ENCODE results near the gene RAB34. TPM values are rescaled to one million over a fixed set of nuclear protein-coding genes. Genes with fewer than 3 reads are reported as not detected.

RAB34 gene
- total RNA-seq, 2 donors from 2014 or later, result 165 to 181 TPM

DNA sequence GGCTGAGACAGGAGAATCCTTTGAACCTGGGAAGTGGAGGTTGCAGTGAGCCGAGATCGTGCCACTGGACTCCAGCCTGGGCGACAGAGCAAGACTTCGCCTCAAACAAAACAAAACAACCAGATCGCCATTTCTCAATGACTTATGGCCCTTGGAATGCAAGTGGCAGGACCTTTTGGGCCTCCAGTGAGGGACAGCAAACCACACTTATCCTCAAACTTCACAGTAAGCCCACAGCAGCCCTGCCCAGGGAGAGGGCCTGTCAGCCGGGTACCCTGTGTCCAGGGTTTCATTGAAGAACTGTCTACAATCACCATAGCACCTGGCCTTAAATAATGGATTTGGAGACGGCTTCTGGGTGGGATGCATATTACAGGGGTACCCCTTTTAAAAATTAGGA, 37.8 kb upstream of the RAB34 start:
- Histone ChIP-seq H3K36me3 (no peaks in the 10 kb centered on the region), H3K27me3 (replicated peaks; ENCODE audit: insufficient read depth) (no peaks in the 10 kb centered on the region), H3K27ac (no peak overlapping the region), H3K9me3 (no peaks in the 10 kb centered on the region), H3K4me1 (replicated peaks) (peaks cover 3% of the 10 kb centered on the region), H3K4me3 (no peak overlapping the region)
- DNase-seq (ENCODE audit: low spot score), result no peak
- intact Hi-C loops (cut with DNase I), result no loop called here
- WGBS, result 84% methylated on average over 7 of the region's 7 CpGs
- TF ChIP-seq POLR2A (IDR thresholded peaks at IDR 0.05) (no peak), POLR2AphosphoS5 (IDR thresholded peaks at IDR 0.05) (no peak)
- TF ChIP-seq, protein P1, sequence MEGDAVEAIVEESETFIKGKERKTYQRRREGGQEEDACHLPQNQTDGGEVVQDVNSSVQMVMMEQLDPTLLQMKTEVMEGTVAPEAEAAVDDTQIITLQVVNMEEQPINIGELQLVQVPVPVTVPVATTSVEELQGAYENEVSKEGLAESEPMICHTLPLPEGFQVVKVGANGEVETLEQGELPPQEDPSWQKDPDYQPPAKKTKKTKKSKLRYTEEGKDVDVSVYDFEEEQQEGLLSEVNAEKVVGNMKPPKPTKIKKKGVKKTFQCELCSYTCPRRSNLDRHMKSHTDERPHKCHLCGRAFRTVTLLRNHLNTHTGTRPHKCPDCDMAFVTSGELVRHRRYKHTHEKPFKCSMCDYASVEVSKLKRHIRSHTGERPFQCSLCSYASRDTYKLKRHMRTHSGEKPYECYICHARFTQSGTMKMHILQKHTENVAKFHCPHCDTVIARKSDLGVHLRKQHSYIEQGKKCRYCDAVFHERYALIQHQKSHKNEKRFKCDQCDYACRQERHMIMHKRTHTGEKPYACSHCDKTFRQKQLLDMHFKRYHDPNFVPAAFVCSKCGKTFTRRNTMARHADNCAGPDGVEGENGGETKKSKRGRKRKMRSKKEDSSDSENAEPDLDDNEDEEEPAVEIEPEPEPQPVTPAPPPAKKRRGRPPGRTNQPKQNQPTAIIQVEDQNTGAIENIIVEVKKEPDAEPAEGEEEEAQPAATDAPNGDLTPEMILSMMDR (IDR thresholded peaks at IDR 0.05), result no peak

DNA sequence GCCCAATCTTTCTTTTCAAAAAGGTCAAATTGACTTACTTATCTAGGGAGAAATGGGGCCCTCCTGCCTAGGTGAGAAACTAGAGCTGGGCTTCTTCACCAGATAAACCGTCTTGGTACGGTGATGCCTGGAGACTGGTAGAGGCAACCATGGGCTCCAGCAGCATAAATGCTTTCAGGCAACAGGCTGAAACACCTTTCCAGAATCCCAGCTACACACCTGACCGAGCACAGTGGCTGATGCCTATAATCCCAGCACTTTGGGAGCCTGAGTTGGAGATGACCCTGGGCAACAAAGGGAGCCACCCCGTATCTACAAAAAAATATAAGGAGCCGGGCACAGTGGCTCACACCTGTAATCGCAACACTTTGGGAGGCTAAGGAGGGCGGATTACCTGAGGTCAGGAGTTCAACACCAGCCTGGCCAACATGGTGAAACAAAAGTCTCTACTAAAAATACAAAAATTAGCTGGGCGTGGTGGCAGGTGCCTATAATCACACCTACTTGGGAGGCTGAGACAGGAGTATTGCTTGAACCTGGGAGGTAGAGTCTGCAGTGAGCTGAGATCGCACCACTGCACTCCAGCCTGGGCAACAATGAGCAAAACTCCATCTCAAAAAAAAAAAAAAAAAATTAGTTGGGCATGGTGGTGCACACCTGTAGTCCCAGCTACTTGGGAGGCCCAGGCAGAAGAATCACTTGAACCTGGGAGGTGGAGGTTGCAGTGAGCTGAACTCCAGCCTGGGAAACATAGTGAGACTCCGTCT, 34.1 kb upstream of the RAB34 start:
- 87% methylated on average over 10 of the region's 10 CpGs for WGBS
- Histone ChIP-seq H3K27me3 (replicated peaks; ENCODE audit: insufficient read depth) (no peaks in the 10 kb centered on the region), H3K36me3 (peaks cover 5% of the 10 kb centered on the region in 2 donors), H3K9me3 (no peaks in the 10 kb centered on the region), H3K4me1 (replicated peaks) (peaks cover 13% of the 10 kb centered on the region), H3K4me3 (no peak overlapping the region), H3K27ac (no peak overlapping the region)
- TF ChIP-seq POLR2AphosphoS5 (IDR thresholded peaks at IDR 0.05), result no peak
- TF ChIP-seq, protein P1 (IDR thresholded peaks at IDR 0.05), result no peak
- TF ChIP-seq POLR2A (IDR thresholded peaks at IDR 0.05), result no peak
- no peak for DNase-seq (ENCODE audit: low spot score)
- intact Hi-C loops (cut with DNase I), result loop anchor here (2.0 kb wide), 1 partner anchor 25 kb away; the partner anchor contains the start of gene TLCD1

DNA sequence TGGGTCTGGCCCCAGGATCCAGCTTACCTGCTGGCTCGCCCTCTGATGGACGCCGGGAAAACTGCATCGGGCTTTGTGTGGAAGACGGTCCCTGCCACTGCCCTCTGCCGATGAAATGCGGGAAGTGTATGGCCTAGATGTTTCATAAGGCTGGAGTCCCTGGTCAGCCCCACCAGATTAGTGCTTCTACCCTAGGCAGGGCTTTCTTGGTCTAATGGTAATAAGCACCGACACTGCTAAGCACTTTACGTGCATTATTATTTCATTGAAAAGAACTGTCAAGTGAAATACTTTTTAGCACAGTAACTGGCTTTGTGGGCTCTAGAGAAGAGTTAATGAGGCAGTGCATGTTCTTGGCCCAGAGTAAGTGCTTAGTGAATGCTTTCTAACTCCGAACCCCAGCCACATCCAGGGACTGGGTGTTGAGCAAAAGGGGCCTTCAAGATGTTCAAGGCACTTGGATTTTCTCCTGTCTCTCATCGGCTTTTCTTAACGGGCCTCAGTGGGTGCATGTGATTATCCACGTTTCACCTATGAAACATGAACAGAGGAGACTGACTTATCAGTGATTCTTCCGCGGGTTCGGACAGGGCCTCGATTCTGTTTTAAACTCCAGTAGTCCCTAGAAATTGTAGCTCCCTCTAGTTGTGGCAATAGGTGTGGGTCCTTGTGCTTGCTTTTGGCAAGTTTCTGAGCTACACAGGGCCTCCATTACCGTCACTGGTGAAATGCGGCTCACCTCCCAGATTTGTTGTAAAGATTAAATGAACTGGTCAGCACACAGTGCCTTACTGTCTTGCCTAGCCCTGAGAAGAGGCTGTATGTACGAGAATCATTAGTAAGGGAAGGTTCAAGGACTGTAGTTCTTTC, 32.7 kb upstream of the RAB34 start:
- H3K9me3 ChIP-seq, result no peaks in the 10 kb centered on the region
- 19% methylated on average over 20 of the region's 20 CpGs for WGBS
- peaks cover 26% of the 10 kb centered on the region for H3K4me1 ChIP-seq (replicated peaks)
- H3K4me3 ChIP-seq, result no peak overlapping the region
- H3K27me3 ChIP-seq (replicated peaks; ENCODE audit: insufficient read depth), result no peaks in the 10 kb centered on the region
- H3K36me3 ChIP-seq, result peaks cover 5% of the 10 kb centered on the region in 2 donors
- intact Hi-C loops (cut with DNase I), result loop anchor here (2.0 kb wide), 1 partner anchor 24 kb away; the partner anchor contains the start of gene TLCD1
- TF ChIP-seq POLR2A (IDR thresholded peaks at IDR 0.05), result peak; percentile 16
- peak; percentile 92 for TF ChIP-seq POLR2AphosphoS5 (IDR thresholded peaks at IDR 0.05)
- TF ChIP-seq, protein P1 (IDR thresholded peaks at IDR 0.05), result peak; percentile 98 to 100 (median 99)
- H3K27ac ChIP-seq, result peak overlapping the region; percentile 68 to 99
- DNase-seq (ENCODE audit: low spot score), result peak; percentile 95

DNA sequence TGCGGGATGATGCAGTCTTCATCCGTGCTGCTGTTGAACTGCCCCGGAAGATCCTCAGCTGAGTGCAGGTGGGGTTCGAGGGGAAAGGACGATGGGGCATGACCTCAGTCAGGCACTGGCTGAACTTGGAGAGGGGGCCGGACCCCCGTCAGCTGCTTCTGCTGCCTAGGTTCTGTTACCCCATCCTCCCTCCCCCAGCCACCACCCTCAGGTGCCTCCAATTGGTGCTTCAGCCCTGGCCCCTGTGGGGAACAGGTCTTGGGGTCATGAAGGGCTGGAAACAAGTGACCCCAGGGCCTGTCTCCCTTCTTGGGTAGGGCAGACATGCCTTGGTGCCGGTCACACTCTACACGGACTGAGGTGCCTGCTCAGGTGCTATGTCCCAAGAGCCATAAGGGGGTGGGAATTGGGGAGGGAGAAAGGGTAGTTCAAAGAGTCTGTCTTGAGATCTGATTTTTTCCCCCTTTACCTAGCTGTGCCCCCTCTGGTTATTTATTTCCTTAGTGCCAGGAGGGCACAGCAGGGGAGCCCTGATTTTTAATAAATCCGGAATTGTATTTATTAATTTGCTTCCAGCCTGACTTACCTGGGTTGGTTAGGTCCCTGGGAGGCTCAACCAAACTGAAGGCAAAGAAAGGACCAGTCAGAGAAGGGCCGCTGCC, 32.0 kb upstream of the RAB34 start:
- Histone ChIP-seq H3K9me3 (no peaks in the 10 kb centered on the region), H3K36me3 (peaks cover 5% of the 10 kb centered on the region in 2 donors), H3K27me3 (replicated peaks; ENCODE audit: insufficient read depth) (no peaks in the 10 kb centered on the region), H3K4me3 (no peak overlapping the region), H3K27ac (peak overlapping the region; percentile 68 to 99), H3K4me1 (replicated peaks) (peaks cover 26% of the 10 kb centered on the region)
- WGBS, result 52% methylated on average over 11 of the region's 11 CpGs
- intact Hi-C loops (cut with DNase I), result loop anchor here (2.0 to 10.0 kb wide), 2 partner anchors 23 to 65 kb away; partner anchors contain the start of gene TLCD1
- DNase-seq (ENCODE audit: low spot score), result no peak
- TF ChIP-seq POLR2AphosphoS5 (IDR thresholded peaks at IDR 0.05), result no peak
- TF ChIP-seq, protein P1 (IDR thresholded peaks at IDR 0.05), result no peak
- no peak for TF ChIP-seq POLR2A (IDR thresholded peaks at IDR 0.05)
